Pulmonary artery endothelial cell (primary cell): Measurements from ENCODE around the gene GABRR1. TPM values are rescaled to one million over a fixed set of nuclear protein-coding genes. Genes with fewer than 3 reads are reported as not detected.
"Not testable (repeated sequence)": the region's sequence is repeated elsewhere in the genome, so short reads cannot be mapped to it uniquely, and the experiment has no call there.

Experiments
- DNase-seq: peaks from one replicate; pipeline ENCODE4 v3.0.0-alpha.2; 2011; ENCODE audit warnings: low read depth, low spot score
- total RNA-seq: library from RNA; depleted of rRNA; stranded (reverse); fragments of >200 nt; gene quantifications from 2 replicates; pipeline ENCODE4 v1.2.3, GENCODE V29; 2014

The GABRR1 gene
- total RNA-seq = not detected in 2 replicates

DNA sequence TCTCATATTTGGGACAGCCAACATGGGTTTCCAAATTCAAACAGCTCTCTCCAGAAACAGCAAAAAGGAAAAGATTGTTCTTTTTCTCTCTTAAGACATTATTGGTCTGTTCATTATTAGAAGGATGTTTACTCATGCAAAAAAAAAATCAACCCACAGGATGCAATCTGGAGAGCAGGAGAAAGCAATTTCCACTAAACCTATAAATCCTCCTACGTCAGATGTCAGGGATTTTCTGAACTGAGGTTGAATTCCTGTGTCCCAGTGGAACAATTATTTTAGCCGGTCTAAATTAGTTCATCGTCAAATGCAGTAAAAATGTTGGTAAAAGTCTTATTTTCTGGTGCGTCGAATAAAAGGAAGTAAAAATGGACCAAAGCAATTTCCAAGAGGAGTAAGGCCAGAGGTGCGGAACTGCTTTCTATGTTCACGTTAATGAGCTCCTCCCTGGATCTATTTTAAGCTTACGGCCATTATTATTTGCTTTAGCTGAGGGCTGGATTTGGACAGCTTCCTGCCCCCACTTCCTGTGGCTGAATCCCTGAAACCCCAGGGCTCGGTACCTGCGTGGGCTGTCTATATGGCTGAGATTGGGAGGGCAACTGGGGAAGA is at the start of gene GABRR1:
Gene GABRR1, minus strand, starts transcription at position 60 of the 612 bp plus-strand sequence. Its CDS starts 36 bp downstream, at position 24.
- DNase-seq = no peak

DNA sequence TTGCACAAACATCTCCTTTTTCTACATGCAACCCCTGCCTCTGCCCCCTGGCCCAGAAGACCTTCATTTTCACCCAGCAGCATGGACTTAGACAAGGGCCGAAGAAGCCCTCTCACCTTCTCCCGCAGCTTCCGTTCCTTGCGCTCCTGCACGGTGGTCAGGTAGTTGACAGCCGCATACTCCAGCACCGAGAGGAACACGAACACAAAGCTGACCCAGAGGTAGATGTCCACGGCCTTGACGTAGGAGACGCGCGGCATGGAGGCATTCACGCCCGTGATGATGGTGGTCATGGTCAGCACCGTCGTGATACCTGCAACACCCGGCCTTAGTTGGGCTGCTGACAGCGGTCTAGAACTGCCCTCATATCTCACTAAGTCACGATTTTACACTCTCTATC is 47.1 kb upstream of the GABRR1 start:
- DNase-seq = no peak

GRCh38 chr6:89260832-89261231 is 43.7 kb upstream of the GABRR1 start:
- DNase-seq = no peak

DNA sequence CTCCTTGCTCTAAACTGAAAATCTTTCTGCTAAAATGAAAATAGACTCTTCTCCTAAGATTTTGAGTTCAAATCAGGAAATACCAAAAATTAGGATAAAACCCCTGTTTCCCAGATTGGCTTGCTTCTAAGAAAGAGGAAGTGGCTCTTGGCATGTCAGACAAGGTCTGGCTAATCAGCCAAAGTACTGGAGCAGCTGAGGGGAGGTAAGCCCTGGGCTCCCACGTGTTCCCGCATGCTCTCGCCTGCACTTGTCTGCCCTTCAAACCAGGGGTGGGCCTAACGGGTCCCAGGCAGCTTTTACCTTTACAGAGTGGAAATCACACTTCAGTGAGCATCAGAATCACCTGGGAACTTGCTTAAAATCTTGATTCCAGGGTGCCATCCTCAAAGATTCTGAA is 43.2 kb upstream of the GABRR1 start:
- DNase-seq = no peak

DNA sequence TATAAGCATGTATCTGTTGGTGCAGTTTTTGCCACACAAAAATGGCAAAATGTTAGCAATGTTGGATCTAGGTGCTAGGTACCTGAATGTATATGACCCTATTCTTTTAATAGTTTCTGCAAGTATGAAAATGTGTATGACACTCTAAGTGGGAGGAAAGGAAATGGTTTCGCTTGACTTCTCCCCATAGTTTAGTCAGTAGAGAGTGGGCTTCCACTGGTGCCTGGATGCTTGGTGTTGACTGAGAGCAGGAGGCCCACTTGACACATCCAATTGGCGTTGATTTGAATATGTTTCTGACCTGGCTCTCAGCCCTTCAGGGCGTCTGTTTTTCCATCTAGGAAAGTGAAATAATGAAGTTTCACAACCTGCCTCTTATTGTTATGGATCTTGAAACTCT is 41.8 kb upstream of the GABRR1 start:
- DNase-seq = no peak

DNA sequence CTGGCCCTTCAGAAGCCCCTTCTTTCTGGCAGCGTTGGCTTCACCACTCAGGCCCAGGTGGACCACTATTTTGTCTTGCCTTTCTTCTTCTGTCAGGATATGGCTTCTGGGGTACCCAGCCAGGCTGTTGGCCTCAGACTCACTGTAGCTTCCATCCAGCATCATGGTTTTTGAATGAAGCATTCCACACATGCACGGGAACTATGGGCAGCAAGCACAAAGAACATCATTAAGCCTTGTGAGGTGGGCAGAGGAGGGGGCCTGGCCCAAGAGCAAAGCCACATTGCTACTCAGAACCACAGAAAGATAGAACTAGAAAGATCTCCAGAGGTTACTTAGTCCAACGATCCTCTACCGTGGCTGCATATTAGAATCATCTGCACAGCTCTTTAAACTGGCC is 40.6 kb upstream of the GABRR1 start:
- DNase-seq = no peak

DNA sequence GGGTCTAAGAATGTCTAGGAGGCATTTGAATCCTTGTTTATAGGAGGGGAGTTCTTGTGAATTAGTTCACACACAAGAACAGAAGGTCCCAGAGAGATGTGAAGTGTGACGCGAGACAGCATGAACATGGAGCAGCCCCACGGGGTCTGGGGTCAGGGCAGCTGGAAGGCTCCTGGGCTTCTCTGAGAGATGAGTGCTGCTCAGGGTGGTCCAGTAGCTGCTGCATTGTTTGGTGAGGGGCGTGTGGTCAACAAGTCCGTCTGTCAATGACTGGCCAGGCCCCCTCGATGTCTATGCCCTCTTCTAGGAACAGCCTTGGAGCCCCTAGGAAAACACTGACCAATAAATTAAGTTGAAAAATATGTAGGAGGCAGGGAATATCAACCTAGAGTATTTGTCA is 40.2 kb upstream of the GABRR1 start:
- no peak for DNase-seq

DNA sequence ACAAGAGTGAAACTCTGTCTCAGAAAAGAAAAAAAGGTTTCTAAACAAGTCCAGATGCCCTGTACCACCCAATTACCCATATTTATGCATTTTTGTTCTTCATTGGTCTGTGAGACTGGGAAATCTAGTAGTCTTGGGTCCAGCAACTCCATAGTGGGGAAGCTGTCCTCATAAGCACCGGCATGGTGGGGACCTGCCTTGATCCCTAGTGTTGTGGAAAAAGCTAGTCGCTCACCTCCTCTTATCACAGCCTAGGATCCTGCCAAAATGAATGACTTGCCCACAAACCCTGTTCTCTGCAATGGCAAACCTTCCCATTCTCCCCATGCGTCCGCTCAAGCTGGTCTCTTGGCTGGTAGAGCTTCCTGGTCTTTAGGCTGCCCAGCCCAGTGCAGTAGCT is 38.3 kb upstream of the GABRR1 start:
- DNase-seq = no peak

DNA sequence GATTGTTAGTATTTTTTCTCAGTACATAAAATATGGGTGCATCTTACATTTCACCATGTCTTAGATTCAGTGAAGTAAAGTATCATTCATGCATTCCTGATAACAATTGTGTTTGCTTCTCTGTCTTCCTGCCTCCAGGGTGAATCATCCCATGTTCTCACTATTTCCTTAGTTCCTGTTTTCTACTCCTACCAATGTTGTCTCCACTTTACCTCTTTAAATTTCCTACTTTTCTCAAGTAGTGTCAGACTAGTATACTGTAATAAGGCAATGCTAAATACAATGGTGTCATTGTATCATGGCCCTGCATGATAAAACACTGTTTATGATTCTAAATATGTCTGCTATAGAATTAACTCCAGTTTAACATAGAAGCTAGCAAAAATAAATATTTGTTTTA is 37.4 kb upstream of the GABRR1 start:
- DNase-seq = peak; percentile 49

DNA sequence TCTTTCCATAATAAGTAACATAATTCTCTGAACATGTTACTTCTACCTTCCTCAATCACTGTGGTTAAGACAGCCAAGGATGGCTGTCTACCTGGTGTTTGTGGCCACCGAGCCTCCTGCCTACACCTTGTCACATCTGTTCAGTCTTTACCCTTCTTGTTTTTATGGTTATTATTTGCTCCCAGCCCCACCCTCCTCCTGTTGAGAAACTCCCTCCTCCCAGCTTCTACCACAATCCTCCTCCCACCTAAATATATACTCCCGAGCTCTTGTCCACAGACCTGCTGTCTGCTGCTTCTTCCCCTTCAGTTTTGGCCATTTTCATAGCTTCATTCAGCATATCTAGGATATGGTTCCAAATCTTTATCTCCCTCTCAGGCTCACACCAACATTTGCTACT is 35.7 kb upstream of the GABRR1 start:
- DNase-seq = no peak

DNA sequence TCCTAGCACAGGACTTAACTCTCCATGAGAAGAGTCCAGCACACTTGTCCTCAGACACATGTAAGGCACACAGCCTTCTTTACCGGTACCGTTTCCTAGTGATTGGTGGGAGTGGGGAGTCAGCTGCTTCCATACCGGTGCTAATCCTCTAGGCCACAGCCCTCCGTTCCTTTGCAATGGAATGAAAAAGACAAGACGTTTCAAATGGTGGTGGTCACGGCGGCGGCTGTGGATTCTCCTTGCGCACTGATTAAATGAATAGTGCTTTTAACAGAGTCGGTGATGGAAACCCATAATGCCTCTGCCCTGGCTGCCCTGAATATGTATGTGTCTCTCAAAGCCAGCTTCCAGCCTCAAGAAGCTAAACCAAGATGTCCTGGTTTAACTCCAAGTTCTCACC is 34.8 kb upstream of the GABRR1 start:
- no peak for DNase-seq

- DNase-seq = peak; percentile 57
These were observed 34.0 kb upstream of the GABRR1 start for GRCh38 chr6:89251170-89251569.

DNA sequence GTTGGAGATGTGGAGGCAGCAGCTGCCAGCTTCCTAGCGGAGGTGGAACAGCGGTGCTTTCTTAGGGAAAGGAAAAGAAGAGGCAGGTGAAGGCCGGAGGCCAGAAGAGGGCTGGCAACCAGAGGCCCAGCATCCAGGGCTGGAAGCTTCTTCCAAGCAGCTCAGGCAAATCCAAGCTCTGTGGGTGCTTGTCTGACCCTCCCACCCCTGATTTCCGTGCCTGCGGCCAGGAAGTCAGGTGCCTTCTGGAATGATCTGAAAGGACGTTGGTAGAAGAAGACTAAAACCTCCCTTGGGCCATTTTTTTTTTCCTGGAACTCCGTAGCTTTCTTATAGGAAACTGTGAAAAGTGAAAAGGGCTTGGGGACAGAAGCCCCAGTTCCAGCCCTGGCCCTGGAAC is 33.1 kb upstream of the GABRR1 start:
- DNase-seq = no peak

- DNase-seq = no peak
These were observed 27.3 kb upstream of the GABRR1 start for GRCh38 chr6:89244241-89244985.

DNA sequence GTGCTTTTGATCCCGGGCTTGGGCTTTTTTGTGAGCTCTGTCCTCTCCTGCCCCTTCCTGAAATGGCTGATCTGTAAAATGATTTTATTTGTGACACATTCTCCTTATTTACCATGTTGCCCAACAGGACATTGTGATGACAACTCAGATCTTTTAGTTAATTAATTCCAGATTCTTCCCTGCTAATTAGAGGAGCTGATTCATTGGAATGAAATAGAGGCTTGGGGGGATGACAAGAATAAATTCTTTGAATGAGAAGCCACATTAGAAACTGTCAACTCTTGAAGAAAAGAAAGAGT is 26.1 kb upstream of the GABRR1 start:
- no peak for DNase-seq

DNA sequence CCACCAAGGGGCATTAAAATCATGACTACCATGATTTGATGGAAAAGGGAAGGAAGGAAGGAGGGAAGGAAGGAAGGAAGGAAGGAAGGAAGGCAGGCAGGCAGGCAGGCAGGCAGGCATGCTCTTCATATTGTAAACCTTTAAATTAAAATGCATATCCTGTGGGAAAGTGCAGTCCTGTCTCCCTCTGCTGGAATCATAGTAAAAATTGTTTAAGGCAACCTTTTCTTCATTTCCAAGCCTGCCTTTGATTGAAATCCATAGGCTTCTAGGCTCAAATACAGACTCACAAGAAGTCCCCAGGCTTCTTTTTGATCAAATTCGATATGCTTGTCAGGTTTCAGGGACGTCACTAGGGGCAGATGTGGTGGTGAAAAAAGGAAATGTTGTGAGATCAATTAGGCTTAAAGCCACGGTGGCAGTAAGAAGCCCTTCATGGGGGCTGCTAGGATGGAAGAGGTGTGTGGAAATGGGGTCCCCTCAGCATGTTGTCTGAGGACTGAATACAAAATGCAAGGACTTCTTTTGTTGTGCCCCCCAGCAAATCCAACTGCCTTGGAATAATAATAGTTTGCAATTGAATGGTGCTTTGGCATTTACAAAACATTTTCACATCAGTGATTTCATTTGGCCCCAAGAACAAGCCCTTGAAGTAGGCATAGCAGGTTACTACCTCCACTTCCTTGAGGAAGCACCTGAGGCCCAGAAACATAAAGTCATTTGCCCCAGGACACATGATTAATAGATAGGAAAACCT is 25.6 kb upstream of the GABRR1 start:
- DNase-seq = peak; percentile 13

DNA sequence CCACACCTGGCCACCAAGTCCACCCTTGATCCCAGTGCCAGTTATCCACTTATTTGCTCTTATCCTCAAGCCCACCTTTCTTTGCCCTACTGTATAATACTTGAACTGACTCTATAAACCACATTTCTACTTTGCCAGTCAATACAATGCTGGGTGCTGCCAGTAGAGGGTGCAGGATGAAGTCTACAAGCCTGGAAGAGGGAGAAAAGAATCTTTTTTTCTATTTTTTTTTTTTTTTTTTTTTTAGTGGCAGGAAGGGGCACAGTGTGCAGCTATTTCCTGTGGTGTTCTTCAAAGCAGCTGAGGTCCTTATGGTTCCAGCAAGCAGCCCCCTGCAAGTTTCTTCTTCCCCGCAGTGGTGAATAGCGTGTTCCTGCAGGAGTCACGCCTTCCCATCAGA is 22.2 kb upstream of the GABRR1 start:
- no peak for DNase-seq

GRCh38 chr6:89237158-89237557 is 20.0 kb upstream of the GABRR1 start:
- DNase-seq = no peak

DNA sequence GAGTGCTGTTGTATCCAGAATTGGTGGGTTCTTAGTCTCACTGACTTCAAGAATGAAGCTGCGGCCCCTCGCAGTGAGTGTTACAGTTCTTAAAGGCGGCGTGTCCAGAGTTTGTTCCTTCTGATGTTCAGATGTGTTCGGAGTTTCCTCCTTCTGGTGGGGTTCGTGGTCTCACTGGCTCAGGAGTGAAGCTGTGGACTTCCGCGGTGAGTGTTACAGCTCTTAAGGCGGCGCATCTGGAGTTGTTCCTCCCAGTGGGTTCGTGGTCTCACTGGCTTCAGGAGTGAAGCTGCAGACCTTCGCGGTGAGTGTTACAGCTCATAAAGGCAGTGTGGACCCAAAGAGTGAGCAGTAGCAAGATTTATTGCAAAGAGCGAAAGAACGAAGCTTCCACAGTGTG is 16.4 kb upstream of the GABRR1 start:
- not testable (repeated sequence) for DNase-seq

- no peak for DNase-seq
These were observed 5.5 kb upstream of the GABRR1 start for GRCh38 chr6:89222712-89223039.

DNA sequence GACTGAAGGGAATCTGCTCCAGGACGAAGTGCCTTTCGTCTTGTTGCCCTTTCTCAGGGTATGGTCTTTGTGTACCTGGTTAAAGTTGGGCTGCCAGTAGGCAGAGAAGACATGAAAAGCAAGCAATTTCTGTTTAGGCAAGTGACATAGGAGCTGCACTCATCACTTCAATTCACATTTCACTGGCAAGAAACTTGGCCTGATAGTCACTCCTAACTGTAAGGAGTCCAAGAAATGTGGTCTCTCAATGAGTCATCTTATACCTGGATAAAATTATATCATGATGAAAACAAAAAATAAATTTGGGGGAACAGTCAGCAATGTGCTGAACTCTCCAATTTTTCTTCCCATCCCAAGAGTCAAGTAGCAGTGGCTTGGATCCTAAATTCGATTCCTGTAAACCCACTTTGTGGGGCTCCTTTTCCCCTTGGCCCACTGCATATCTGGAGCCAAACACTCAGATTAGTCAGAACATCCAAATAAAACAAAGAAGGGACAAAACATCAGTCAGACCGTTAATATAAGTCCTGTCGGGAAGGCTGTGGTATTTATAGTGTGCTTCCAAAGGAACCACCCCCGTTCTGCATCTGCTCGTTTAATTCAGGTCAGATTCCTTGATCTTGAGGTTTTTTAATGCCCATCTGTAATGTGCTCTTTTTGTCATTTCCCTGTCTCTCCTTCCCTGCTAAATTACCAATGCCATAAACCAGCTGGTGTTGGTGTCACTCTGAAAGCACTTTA is 5.0 kb upstream of the GABRR1 start:
- DNase-seq = no peak

GRCh38 chr6:89221129-89221528 is 4.0 kb upstream of the GABRR1 start:
- no peak for DNase-seq
